Left cardiac atrium (tissue), 4 donors: ENCODE data around the gene SIM1. TPM values are rescaled to one million over a fixed set of nuclear protein-coding genes. Genes with fewer than 3 reads are reported as not detected.

ENCODE experiments used
- ATAC-seq, 2 donors: fragments of 200-7000 bp; cut with Tn5 transposase; one replicate each; pipeline ENCODE4 v1.9.1; 2020; ENCODE audit warnings: mild to moderate bottlenecking in 2 of 2, moderate library complexity in 2 of 2
- DNase-seq: peaks from one replicate; pipeline ENCODE4 v3.0.0-alpha.2; 2020
- intact Hi-C, 2 donors: fragments of 100-400 bp; cut with DNase I; formaldehyde crosslinking; loops; one replicate each; pipeline versions ENCODE4 v1.14.1 to v1.15.1; 2022 to 2023
- total RNA-seq, 2 donors: library from RNA; stranded (reverse); fragmentation: NEBNext Ultra II Directional; extraction: Animal tissue kit (Norgen Biotek cat#: 25700); gene quantifications; one replicate each; pipeline ENCODE4 v1.2.1, GENCODE V29; 2021
- donor health status: DM: no; HTN: yes; CAD: no.
- donor health status: DM: no; HTN: yes; CAD: no; lungs with severe emphysema.
- donor health status: DM: yes; HTN: yes; CAD: no.
- donor health status: Dilated cardiomyopathy.

Gene SIM1
- total RNA-seq, 2 donors from 2014 or later: not detected

GRCh38 chr6:100343316-100344077 lies 121.2 kb downstream of the SIM1 start:
- intact Hi-C loops: no loop called here
- ATAC-seq (peak in 1 of 2 donors; percentile 70), DNase-seq (no peak)

GRCh38 chr6:100342830-100343229 lies 121.9 kb downstream of the SIM1 start:
- no peak for DNase-seq
- intact Hi-C loops: no loop called here
- ATAC-seq: no peak

GRCh38 chr6:100339574-100340255 lies 125.0 kb downstream of the SIM1 start:
- intact Hi-C loops: no loop called here
- DNase-seq (no peak), ATAC-seq (no peak)

- intact Hi-C loops: no loop called here
- no peak for DNase-seq
Measured at GRCh38 chr6:100338090-100338489, 126.6 kb downstream of the SIM1 start.

GRCh38 chr6:100336876-100337275 lies 127.8 kb downstream of the SIM1 start:
- no peak for DNase-seq
- ATAC-seq: no peak
- intact Hi-C loops: no loop called here

More at GRCh38 chr6:100338090-100338489, 126.6 kb downstream of the SIM1 start:
- no peak for ATAC-seq

- no peak for ATAC-seq
- no peak for DNase-seq
- intact Hi-C loops: no loop called here
Measured at GRCh38 chr6:100335991-100336390, 128.7 kb downstream of the SIM1 start.
